ENCODE results near the gene ECSIT.
"Not testable (repeated sequence)": the region's sequence is repeated elsewhere in the genome, so short reads cannot be mapped to it uniquely, and the experiment has no call there.

GRCh38 chr19:11468266-11468845 is 60.6 kb downstream of the ECSIT start:
- TF ChIP-seq CTCF, POLR2A (IDR thresholded peaks at IDR 0.05): not testable (repeated sequence)
